HG03045 (cell line): ENCODE measurements around the gene HLA-A.
"Not testable (repeated sequence)": the region's sequence is repeated elsewhere in the genome, so short reads cannot be mapped to it uniquely, and the experiment has no call there.

Source experiments
- ATAC-seq: cut with Tn5 transposase; IDR thresholded peaks from one replicate; pipeline ENCODE4 v1.9.1; 2021; ENCODE audit warnings: mild to moderate bottlenecking, moderate library complexity; ENCODE audit not compliant: unreplicated experiment

Gene HLA-A

GRCh38 chr6:29959467-29959866 lies 17.1 kb downstream of the HLA-A start:
- ATAC-seq: no peak

- ATAC-seq: no peak
Observed at GRCh38 chr6:29961966-29962365, 19.6 kb downstream of the HLA-A start.

GRCh38 chr6:29963697-29964096 lies 21.4 kb downstream of the HLA-A start:
- ATAC-seq: not testable (repeated sequence)

- no peak for ATAC-seq
Observed at GRCh38 chr6:29964518-29964886, 22.2 kb downstream of the HLA-A start.

- ATAC-seq: peak; percentile 90
Observed at GRCh38 chr6:29964887-29965562, 22.7 kb downstream of the HLA-A start.

- no peak for ATAC-seq
Observed at GRCh38 chr6:29965563-29965872, 23.2 kb downstream of the HLA-A start.

GRCh38 chr6:29965873-29966601 lies 23.7 kb downstream of the HLA-A start:
- ATAC-seq: peak; percentile 40

GRCh38 chr6:29967379-29968010 lies 25.2 kb downstream of the HLA-A start:
- no peak for ATAC-seq

- ATAC-seq: no peak
Observed at GRCh38 chr6:29968130-29968529, 25.8 kb downstream of the HLA-A start.

GRCh38 chr6:29968905-29969304 lies 26.6 kb downstream of the HLA-A start:
- ATAC-seq: no peak

GRCh38 chr6:29970711-29971110 lies 28.4 kb downstream of the HLA-A start:
- no peak for ATAC-seq

- ATAC-seq: no peak
Observed at GRCh38 chr6:29974901-29975560, 32.7 kb downstream of the HLA-A start.

- no peak for ATAC-seq
Observed at GRCh38 chr6:29975561-29975907, 33.2 kb downstream of the HLA-A start.

- ATAC-seq: no peak
Observed at GRCh38 chr6:29976253-29976587, 33.9 kb downstream of the HLA-A start.

- peak; percentile 75 for ATAC-seq
Observed at GRCh38 chr6:29976588-29977424, 34.5 kb downstream of the HLA-A start.

GRCh38 chr6:29977425-29977727 lies 35.0 kb downstream of the HLA-A start:
- ATAC-seq: no peak

- not testable (repeated sequence) for ATAC-seq
Observed at GRCh38 chr6:29980013-29980412, 37.7 kb downstream of the HLA-A start.

- ATAC-seq: no peak
Observed at GRCh38 chr6:29980511-29980910, 38.2 kb downstream of the HLA-A start.

- no peak for ATAC-seq
Observed at GRCh38 chr6:29981211-29981812, 39.0 kb downstream of the HLA-A start.

- no peak for ATAC-seq
Observed at GRCh38 chr6:29982097-29982496, 39.8 kb downstream of the HLA-A start.

- ATAC-seq: no peak
Observed at GRCh38 chr6:29984232-29984631, 41.9 kb downstream of the HLA-A start.
